A673 (cell line): ENCODE measurements around the gene KLF12. TPM values are rescaled to one million over a fixed set of nuclear protein-coding genes. Genes with fewer than 3 reads are reported as not detected.

Source experiments
- Bru-seq: library from RNA; stranded (reverse); fragments of 400-500 nt; gene quantifications from one replicate; lab custom pipeline; 2021; lab: Mats Ljungman, UMichigan
- BruChase-seq, 2 experiments: library from RNA; stranded (reverse); fragments of 400-500 nt; gene quantifications; one replicate each; lab custom pipeline; 2021; lab: Mats Ljungman, UMichigan
- BruUV-seq: library from RNA; stranded (reverse); fragments of 400-500 nt; replicated peaks from 2 replicates; lab custom pipeline; 2021; lab: Mats Ljungman, UMichigan
- CTCF ChIA-PET: fragments of 300-600 bp; sonication (Branson Sonifier 250); formaldehyde crosslinking; loops from one replicate; lab custom pipeline; 2022; ENCODE audit warnings: antibody characterized with exemption; lab: Charles Lee
- POLR2A ChIA-PET: fragments of 300-600 bp; sonication (Branson Sonifier 250); formaldehyde crosslinking; loops from one replicate; lab custom pipeline; 2022; ENCODE audit warnings: antibody characterized with exemption; ENCODE audit not compliant: low non-redundant PET; lab: Charles Lee
- DNase-seq: peaks from one replicate; pipeline ENCODE4 v3.0.0-alpha.2; 2015; ENCODE audit warnings: low spot score
- H3K27ac ChIP-seq: fragments of 200-600 bp; sonication (generic); 2 replicates; pipeline ENCODE4 v1.5.1; 2016; ENCODE audit warnings: mixed run types, low read depth, mild to moderate bottlenecking, mixed read lengths, antibody characterized with exemption, low read length; ENCODE audit not compliant: poor library complexity, severe bottlenecking
- H3K27me3 ChIP-seq: fragments of 200-600 bp; sonication (generic); replicated peaks from 2 replicates; pipeline ENCODE4 v1.6.1; 2017; ENCODE audit warnings: mixed run types, low read depth, mild to moderate bottlenecking, mixed read lengths, antibody characterized with exemption, low read length; ENCODE audit not compliant: insufficient read depth, poor library complexity
- H3K36me3 ChIP-seq: fragments of 200-600 bp; sonication (generic); 2 replicates; pipeline ENCODE4 v1.6.1; 2016; ENCODE audit warnings: mixed run types, mild to moderate bottlenecking, mixed read lengths, antibody characterized with exemption, low read length; ENCODE audit not compliant: insufficient read depth, poor library complexity, severe bottlenecking
- H3K4me1 ChIP-seq: fragments of 200-600 bp; sonication (generic); 2 replicates; pipeline ENCODE4 v1.6.1; 2017; ENCODE audit warnings: mixed run types, mild to moderate bottlenecking, mixed read lengths, antibody characterized with exemption, low read length; ENCODE audit not compliant: insufficient read depth, poor library complexity, severe bottlenecking
- H3K4me3 ChIP-seq: fragments of 200-600 bp; sonication (generic); 2 replicates; pipeline ENCODE4 v1.5.1; 2016; ENCODE audit warnings: low read depth, mixed run types, mild to moderate bottlenecking, mixed read lengths, low read length; ENCODE audit not compliant: poor library complexity, severe bottlenecking
- H3K9me3 ChIP-seq: fragments of 200-600 bp; sonication (generic); 2 replicates; pipeline ENCODE4 v1.6.1; 2016; ENCODE audit warnings: mixed run types, low read depth, mild to moderate bottlenecking, mixed read lengths, antibody characterized with exemption, low read length; ENCODE audit not compliant: poor library complexity, severe bottlenecking
- EZH2 ChIP-seq: fragments of 200-600 bp; sonication (generic); IDR thresholded peaks from 2 replicates; pipeline ENCODE4 v1.6.1; 2017; ENCODE audit warnings: borderline replicate concordance, low read depth, mild to moderate bottlenecking, mixed read lengths, antibody characterized with exemption, low read length; ENCODE audit not compliant: poor library complexity, severe bottlenecking
- intact Hi-C: fragments of 100-400 bp; cut with micrococcal nuclease; formaldehyde crosslinking; loops from one replicate; pipeline ENCODE4 v1.10.0; 2022; ENCODE audit not compliant: unreplicated experiment
- long read RNA-seq: library from polyadenylated mRNA; stranded (forward); transcript quantifications from one replicate; pipeline ENCODE4 v2.0.0, GENCODE V29; 2022
- total RNA-seq: library from RNA; stranded (reverse); gene quantifications from 2 replicates; pipeline ENCODE4 v1.2.3, GENCODE V29; 2021
- TF ChIP-seq, protein P1 (sequence below): fragments of 300-800, 200-600 bp; sonication (generic); conservative IDR thresholded peaks from 2 replicates; pipeline ENCODE4 v1.5.1; 2017; ENCODE audit warnings: low read depth, mild to moderate bottlenecking, antibody characterized with exemption, low read length, moderate library complexity, mixed read lengths

Gene KLF12
- total RNA-seq (12.4 and 13.5 TPM in 2 replicates), Bru-seq, nascent RNA (percentile 76 among the genes with signal in this experiment), BruChase-seq, experiment 1, labeled RNA remaining after a 2-hour chase (percentile 66 among the genes with signal in this experiment), BruChase-seq, experiment 2, labeled RNA remaining after a 6-hour chase (percentile 56 among the genes with signal in this experiment)
- long read RNA-seq, partial matches to known transcripts: 1 of 6 reads
- long read RNA-seq, other reads (novel, unspliced or antisense): 5 of 6 reads

DNA sequence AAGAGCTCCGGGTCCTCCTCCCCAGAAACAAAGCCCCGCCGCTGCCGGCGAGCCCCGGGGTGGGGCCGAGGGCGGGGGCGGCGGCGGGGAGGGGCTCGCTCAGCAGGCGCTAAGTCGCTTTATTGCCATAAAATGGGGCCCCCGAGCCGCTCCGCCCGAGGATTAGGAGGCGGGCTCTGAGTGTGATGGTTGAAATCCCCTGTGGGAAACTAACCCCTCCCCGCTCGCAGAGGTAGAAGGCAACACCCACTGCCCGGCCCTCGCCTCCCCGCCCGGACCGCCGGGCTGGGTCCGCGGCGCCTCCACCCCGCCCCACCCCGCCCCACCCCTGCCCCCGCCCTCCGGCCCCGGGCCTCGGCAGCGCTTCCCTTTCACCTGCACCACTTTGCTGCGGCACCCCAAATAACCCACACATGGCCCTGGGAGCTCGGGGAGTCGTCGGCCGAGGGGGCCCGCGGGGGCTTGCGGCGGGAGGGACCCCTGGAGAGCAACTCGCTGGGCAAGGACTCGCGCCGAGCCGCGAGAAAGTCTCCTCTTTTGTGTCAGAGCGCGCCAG lies at the start of gene KLF12:
TSS of gene KLF12 (minus strand) at position 184 of the 556 bp plus-strand sequence.
- peak within 1 kb of the TSS; percentile 89 for H3K27ac ChIP-seq
- peak; percentile 95 for DNase-seq
- no peak for TF ChIP-seq EZH2
- no TSS peak for BruUV-seq
- peaks cover 19% of the 10 kb centered on the region for H3K4me1 ChIP-seq
- intact Hi-C loops: loop anchor here (5.0 kb wide), 2 partner anchors 187 to 297 kb away; no protein-coding TSS in a partner anchor
- H3K4me3 ChIP-seq: peak within 1 kb of the TSS; percentile 84
- POLR2A ChIA-PET: interaction anchor here (0.7 kb wide), 1 partner anchor 399 kb away, joined by 5 read pairs; no protein-coding TSS in a partner anchor
- no peaks in the 10 kb centered on the region for H3K9me3 ChIP-seq
- no peaks in the 10 kb centered on the region for H3K36me3 ChIP-seq
- CTCF ChIA-PET: no interaction called here
- H3K27me3 ChIP-seq: no peaks in the 10 kb centered on the region

- DNase-seq: no peak
- ChIA-PET POLR2A (no interaction called here), CTCF (no interaction called here)
- H3K27me3 ChIP-seq: no peaks in the 10 kb centered on the region
- intact Hi-C loops: no loop called here
- H3K4me1 ChIP-seq: no peaks in the 10 kb centered on the region
- H3K9me3 ChIP-seq: no peaks in the 10 kb centered on the region
- no peak for TF ChIP-seq EZH2
- TF ChIP-seq, protein P1, sequence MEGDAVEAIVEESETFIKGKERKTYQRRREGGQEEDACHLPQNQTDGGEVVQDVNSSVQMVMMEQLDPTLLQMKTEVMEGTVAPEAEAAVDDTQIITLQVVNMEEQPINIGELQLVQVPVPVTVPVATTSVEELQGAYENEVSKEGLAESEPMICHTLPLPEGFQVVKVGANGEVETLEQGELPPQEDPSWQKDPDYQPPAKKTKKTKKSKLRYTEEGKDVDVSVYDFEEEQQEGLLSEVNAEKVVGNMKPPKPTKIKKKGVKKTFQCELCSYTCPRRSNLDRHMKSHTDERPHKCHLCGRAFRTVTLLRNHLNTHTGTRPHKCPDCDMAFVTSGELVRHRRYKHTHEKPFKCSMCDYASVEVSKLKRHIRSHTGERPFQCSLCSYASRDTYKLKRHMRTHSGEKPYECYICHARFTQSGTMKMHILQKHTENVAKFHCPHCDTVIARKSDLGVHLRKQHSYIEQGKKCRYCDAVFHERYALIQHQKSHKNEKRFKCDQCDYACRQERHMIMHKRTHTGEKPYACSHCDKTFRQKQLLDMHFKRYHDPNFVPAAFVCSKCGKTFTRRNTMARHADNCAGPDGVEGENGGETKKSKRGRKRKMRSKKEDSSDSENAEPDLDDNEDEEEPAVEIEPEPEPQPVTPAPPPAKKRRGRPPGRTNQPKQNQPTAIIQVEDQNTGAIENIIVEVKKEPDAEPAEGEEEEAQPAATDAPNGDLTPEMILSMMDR: no peak
- no peak overlapping the region for H3K27ac ChIP-seq
- no peak overlapping the region for H3K4me3 ChIP-seq
- no TSS peak for BruUV-seq
- no peaks in the 10 kb centered on the region for H3K36me3 ChIP-seq
Observed at GRCh38 chr13:74182491-74182890, 48.3 kb upstream of the KLF12 start.

DNA sequence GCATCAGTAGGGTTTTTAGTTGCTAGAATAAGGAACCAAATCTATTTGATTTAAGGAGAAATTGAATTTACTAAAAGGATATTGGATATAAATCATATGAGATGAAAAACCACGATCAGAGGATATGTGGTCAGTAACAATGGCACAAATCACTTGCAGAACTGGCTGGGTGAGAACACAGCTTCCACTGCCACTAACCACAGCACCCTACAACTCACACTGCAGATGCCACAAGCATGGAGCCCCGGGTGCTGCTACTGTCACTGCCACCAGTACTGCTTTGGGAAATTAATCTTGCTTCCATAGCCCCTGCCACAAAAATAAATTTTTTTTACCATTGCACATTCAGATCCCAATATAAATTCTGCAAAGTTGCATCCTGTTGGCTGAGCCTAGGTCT lies 40.6 kb upstream of the KLF12 start:
- no peak for TF ChIP-seq EZH2
- TF ChIP-seq, protein P1: no peak
- Histone ChIP-seq H3K4me1 (no peaks in the 10 kb centered on the region), H3K27ac (no peak overlapping the region), H3K36me3 (no peaks in the 10 kb centered on the region), H3K27me3 (no peaks in the 10 kb centered on the region), H3K4me3 (no peak overlapping the region), H3K9me3 (no peaks in the 10 kb centered on the region)
- BruUV-seq: no TSS peak
- intact Hi-C loops: no loop called here
- DNase-seq: no peak
- ChIA-PET CTCF (no interaction called here), POLR2A (no interaction called here)
